ENCODE data around the gene ADGRB2.

GRCh38 chr1:31785020-31785946 lies 21.1 kb upstream of the ADGRB2 start:
- TF ChIP-seq CTCF (IDR thresholded peaks at IDR 0.05) (no peak), POLR2A (IDR thresholded peaks at IDR 0.05) (no peak)
